Ascending aorta (tissue), 2 donors: ENCODE measurements around the gene ALPI. TPM values are rescaled to one million over a fixed set of nuclear protein-coding genes. Genes with fewer than 3 reads are reported as not detected.

Experiments
- DNase-seq, 2 donors: peaks; one replicate each; pipeline ENCODE4 v3.0.0-alpha.2; 2019; ENCODE audit warnings: low spot score in 2 of 2
- H3K27ac ChIP-seq, 2 donors: fragments of 200-600 bp; sonication (generic); one replicate each; pipeline ENCODE4 v1.5.1; 2016 to 2017; ENCODE audit warnings: mild to moderate bottlenecking in 1 of 2
- H3K27me3 ChIP-seq: fragments of 200-600 bp; sonication (generic); one replicate; pipeline ENCODE4 v1.5.1; 2017
- H3K36me3 ChIP-seq, 2 donors: fragments of 200-600 bp; sonication (generic); one replicate each; pipeline ENCODE4 v1.5.1; 2016
- H3K4me1 ChIP-seq, 2 donors: fragments of 200-600 bp; sonication (generic); one replicate each; pipeline ENCODE4 v1.5.1; 2016 to 2017; ENCODE audit warnings: mild to moderate bottlenecking in 1 of 2
- H3K4me3 ChIP-seq, 2 donors: fragments of 200-600 bp; sonication (generic); one replicate each; pipeline ENCODE4 v1.5.1; 2016 to 2017; ENCODE audit warnings: mild to moderate bottlenecking in 1 of 2
- H3K9me3 ChIP-seq, 2 donors: fragments of 200-600 bp; sonication (generic); one replicate each; pipeline ENCODE4 v1.5.1; 2016
- intact Hi-C: fragments of 100-400 bp; cut with DNase I; formaldehyde crosslinking; loops from one replicate; pipeline ENCODE4 v1.15.1; 2023
- total RNA-seq: library from RNA; depleted of rRNA; stranded (reverse); fragments of >200 nt; gene quantifications from one replicate; pipeline ENCODE4 v1.1.0, GENCODE V29; 2016
- TF ChIP-seq, protein P1 (sequence below), 3 experiments: fragments of 200-600 bp in 2 of 3; fragments of 450-650 bp in 1 of 3; sonication (generic) in 2 of 3; IDR thresholded peaks; one replicate each; pipeline ENCODE4 v1.5.1; 2016 to 2019; ENCODE audit warnings: antibody characterized with exemption in 3 of 3, mild to moderate bottlenecking in 1 of 3, moderate library complexity in 1 of 3

The ALPI gene
- total RNA-seq, 1 donor from 2014 or later = not detected

DNA sequence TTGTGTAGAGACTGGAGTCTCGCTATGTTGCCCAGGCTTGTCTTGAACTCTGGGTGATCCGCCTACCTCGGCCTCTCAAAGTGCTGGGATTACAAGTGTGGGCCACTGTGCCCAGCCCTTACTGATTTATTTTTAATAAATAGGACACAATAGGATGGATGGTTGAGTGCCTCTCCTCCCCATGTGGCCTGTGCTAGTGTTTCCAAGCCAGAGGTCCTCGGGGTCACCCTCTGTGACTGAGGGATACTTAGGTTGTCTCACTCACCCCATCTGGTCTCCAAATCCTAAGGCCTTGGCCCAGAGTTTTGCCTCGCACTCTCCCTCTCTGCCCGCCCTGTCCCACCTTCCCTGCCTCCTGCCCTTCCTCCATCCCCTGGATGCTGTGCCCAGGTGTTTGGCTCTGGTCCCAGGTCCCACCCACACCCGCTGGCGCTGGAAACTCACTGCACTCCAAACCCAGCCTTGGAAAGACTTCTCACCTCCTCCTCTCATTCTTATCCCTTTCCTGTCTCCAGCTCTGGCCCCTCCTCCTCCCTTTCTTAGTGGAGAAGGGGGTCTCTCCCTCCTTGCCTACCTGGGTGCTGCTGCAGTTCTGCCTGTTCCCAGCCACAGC is 36.4 kb downstream of the ALPI start:
- intact Hi-C loops = no loop called here
- no peaks in the 10 kb centered on the region for H3K27me3 ChIP-seq
- no peaks in the 10 kb centered on the region for H3K36me3 ChIP-seq
- DNase-seq = no peak
- H3K27ac ChIP-seq = no peak overlapping the region
- H3K4me1 ChIP-seq = no peaks in the 10 kb centered on the region
- H3K9me3 ChIP-seq = no peaks in the 10 kb centered on the region
- no peak overlapping the region for H3K4me3 ChIP-seq
- TF ChIP-seq, protein P1, sequence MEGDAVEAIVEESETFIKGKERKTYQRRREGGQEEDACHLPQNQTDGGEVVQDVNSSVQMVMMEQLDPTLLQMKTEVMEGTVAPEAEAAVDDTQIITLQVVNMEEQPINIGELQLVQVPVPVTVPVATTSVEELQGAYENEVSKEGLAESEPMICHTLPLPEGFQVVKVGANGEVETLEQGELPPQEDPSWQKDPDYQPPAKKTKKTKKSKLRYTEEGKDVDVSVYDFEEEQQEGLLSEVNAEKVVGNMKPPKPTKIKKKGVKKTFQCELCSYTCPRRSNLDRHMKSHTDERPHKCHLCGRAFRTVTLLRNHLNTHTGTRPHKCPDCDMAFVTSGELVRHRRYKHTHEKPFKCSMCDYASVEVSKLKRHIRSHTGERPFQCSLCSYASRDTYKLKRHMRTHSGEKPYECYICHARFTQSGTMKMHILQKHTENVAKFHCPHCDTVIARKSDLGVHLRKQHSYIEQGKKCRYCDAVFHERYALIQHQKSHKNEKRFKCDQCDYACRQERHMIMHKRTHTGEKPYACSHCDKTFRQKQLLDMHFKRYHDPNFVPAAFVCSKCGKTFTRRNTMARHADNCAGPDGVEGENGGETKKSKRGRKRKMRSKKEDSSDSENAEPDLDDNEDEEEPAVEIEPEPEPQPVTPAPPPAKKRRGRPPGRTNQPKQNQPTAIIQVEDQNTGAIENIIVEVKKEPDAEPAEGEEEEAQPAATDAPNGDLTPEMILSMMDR (IDR thresholded peaks at IDR 0.05) = no peak

DNA sequence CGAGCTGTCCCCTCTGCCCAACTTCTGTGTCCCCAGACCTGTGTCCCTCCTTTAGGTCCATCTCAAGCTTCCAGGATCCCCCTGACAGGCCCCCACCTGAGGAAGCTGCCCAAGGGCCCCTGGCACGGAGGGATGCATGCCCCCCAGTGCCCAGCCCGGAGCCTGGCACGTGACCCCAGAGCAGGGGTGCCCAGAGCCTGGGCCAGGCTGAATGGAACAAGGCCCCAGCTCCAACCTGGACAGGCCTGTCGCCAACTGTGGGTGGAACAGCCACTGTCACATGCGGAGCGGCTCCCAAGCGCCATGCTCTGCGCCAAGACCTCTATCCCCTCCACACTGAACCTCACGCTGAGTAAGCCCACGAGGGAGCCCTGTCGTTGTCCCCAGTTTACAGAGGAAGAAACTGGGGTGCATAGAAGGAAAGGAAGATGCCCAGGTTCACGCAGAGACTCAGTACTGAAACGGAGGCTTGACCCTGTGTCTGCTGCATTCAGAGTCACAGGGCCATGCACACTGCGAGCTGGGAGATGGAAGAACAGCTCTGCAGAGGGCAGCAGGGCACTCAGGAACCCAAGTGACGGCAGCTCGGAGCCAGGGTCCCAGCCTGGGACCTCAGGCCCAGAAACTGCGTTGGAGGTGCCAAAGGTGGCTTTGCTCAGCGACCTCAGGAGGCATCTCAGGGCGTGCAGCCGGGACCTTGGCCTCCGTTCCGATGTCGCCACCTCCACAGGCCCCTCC is 37.2 kb downstream of the ALPI start:
- Histone ChIP-seq H3K9me3 (no peaks in the 10 kb centered on the region), H3K27me3 (no peaks in the 10 kb centered on the region), H3K36me3 (no peaks in the 10 kb centered on the region), H3K4me1 (no peaks in the 10 kb centered on the region), H3K27ac (no peak overlapping the region), H3K4me3 (no peak overlapping the region)
- DNase-seq = no peak
- intact Hi-C loops = no loop called here
- TF ChIP-seq, protein P1 (IDR thresholded peaks at IDR 0.05) = no peak

DNA sequence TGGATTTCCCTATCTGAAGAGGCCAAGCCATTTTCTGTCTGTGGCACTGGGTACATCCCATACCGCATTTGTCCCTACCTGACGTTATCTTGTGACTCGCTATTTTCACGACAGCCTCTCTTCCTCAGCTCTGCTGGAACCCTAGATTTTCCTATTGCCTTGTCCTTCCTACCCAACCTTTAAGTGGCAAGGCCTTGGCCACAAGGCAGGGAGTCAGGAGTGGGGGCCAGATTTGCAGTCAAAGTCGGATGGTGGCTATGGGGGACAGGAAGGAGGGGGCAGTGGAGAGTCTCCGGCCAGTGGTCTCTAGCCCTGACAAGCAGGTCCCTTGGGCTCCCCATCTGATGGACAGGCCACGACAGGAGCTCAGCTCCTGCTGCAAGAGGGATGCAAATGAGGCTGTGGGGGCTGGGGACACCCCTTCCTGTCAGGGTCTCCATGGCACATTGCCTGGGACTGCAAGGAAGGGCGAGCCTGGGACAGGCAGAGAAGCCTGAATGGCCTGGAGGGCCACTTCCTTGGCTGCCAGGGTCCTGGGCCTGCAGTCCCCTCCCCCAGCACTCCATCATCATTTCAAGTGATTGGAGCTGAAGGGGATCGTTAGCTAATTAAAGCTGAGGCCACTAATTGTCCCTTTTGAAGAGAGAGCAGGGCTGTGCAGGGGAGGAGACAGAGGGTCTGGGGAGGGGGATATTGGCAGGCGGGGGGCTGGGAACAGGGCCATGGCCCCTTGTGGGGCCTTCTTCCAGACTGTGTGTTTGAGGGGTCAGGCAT is 37.9 kb downstream of the ALPI start:
- intact Hi-C loops = no loop called here
- Histone ChIP-seq H3K27ac (no peak overlapping the region), H3K4me3 (no peak overlapping the region), H3K9me3 (no peaks in the 10 kb centered on the region), H3K36me3 (no peaks in the 10 kb centered on the region), H3K27me3 (no peaks in the 10 kb centered on the region), H3K4me1 (no peaks in the 10 kb centered on the region)
- DNase-seq = no peak
- TF ChIP-seq, protein P1 (IDR thresholded peaks at IDR 0.05) = no peak

DNA sequence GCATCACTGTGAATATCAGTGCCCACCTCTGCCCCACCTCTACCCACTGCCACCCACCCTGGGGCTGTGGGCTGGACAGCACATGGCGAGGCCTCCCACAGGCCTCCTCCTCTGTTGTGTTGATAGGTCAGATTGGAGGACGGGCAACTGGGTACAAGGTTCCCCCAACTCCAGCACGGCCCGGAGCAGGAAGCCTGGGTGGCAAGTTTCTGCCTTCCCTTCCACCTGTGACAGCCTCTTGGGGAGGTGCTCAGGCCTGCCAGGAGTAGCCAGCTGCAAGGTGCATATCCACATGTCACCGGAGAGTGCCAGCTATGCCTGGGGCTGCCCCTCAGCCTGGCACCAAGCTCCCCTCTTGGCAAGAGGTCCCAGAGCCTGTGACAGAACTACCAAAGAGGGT is 38.6 kb downstream of the ALPI start:
- TF ChIP-seq, protein P1 (IDR thresholded peaks at IDR 0.05) = no peak

DNA sequence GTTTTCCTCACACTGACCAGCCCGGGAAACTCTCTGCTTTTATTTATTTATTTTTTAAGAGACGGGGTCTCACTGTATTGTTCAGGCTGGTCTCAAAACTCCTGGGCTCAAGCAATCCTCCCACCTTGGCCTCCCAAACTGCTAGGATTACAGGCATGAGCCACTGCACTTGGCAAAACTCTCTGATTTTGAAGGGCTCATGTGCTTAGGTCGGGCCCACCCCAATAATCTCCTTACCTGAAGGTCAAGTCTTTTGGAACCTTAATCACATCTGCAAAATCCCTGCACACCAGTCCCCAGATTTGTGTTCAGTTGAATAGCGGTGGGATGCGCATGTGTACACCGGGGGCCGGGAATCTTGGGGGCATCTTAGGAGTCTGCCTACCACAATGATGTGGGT is 39.3 kb downstream of the ALPI start:
- intact Hi-C loops = no loop called here
- TF ChIP-seq, protein P1 (IDR thresholded peaks at IDR 0.05) = no peak
- no peak overlapping the region for H3K4me3 ChIP-seq
- no peaks in the 10 kb centered on the region for H3K36me3 ChIP-seq
- no peak overlapping the region for H3K27ac ChIP-seq
- no peaks in the 10 kb centered on the region for H3K27me3 ChIP-seq
- no peaks in the 10 kb centered on the region for H3K4me1 ChIP-seq
- no peak for DNase-seq
- no peaks in the 10 kb centered on the region for H3K9me3 ChIP-seq

More for the DNA sequence above, 38.6 kb downstream of the ALPI start:
- H3K27ac ChIP-seq = no peak overlapping the region
- no peak overlapping the region for H3K4me3 ChIP-seq
- intact Hi-C loops = no loop called here
- DNase-seq = no peak
- no peaks in the 10 kb centered on the region for H3K4me1 ChIP-seq
- no peaks in the 10 kb centered on the region for H3K27me3 ChIP-seq
- H3K9me3 ChIP-seq = no peaks in the 10 kb centered on the region
- H3K36me3 ChIP-seq = no peaks in the 10 kb centered on the region
